ENCODE results near the gene ANTXR2.

The ANTXR2 gene

GRCh38 chr4:80101071-80101791, 28.2 kb upstream of the ANTXR2 start:
- CTCF ChIA-PET, result interaction anchor here (0.7 to 1.2 kb wide), 2 partner anchors 12 to 20 kb away, joined by 3 to 4 read pairs; no protein-coding TSS in a partner anchor
- TF ChIP-seq, protein P1, sequence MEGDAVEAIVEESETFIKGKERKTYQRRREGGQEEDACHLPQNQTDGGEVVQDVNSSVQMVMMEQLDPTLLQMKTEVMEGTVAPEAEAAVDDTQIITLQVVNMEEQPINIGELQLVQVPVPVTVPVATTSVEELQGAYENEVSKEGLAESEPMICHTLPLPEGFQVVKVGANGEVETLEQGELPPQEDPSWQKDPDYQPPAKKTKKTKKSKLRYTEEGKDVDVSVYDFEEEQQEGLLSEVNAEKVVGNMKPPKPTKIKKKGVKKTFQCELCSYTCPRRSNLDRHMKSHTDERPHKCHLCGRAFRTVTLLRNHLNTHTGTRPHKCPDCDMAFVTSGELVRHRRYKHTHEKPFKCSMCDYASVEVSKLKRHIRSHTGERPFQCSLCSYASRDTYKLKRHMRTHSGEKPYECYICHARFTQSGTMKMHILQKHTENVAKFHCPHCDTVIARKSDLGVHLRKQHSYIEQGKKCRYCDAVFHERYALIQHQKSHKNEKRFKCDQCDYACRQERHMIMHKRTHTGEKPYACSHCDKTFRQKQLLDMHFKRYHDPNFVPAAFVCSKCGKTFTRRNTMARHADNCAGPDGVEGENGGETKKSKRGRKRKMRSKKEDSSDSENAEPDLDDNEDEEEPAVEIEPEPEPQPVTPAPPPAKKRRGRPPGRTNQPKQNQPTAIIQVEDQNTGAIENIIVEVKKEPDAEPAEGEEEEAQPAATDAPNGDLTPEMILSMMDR (IDR thresholded peaks at IDR 0.05; ENCODE audit: control extremely low read depth, extremely low read depth, low read depth, missing control alignments), result no peak
- DNase-seq (ENCODE audit: extremely low spot score), result no peak
- POLR2A ChIA-PET, result no interaction called here

- TF ChIP-seq, protein P1 (IDR thresholded peaks at IDR 0.05; ENCODE audit: control extremely low read depth, extremely low read depth, low read depth, missing control alignments), result no peak
- no peak for DNase-seq (ENCODE audit: extremely low spot score)
- CTCF ChIA-PET, result no interaction called here
These were observed 26.6 kb upstream of the ANTXR2 start for GRCh38 chr4:80099671-80100070.

GRCh38 chr4:80098635-80099034, 25.6 kb upstream of the ANTXR2 start:
- CTCF ChIA-PET, result no interaction called here
- TF ChIP-seq, protein P1 (IDR thresholded peaks at IDR 0.05; ENCODE audit: control extremely low read depth, extremely low read depth, low read depth, missing control alignments), result no peak
- POLR2A ChIA-PET, result no interaction called here
- DNase-seq (ENCODE audit: extremely low spot score), result no peak

More at GRCh38 chr4:80099671-80100070, 26.6 kb upstream of the ANTXR2 start:
- POLR2A ChIA-PET, result no interaction called here

DNA sequence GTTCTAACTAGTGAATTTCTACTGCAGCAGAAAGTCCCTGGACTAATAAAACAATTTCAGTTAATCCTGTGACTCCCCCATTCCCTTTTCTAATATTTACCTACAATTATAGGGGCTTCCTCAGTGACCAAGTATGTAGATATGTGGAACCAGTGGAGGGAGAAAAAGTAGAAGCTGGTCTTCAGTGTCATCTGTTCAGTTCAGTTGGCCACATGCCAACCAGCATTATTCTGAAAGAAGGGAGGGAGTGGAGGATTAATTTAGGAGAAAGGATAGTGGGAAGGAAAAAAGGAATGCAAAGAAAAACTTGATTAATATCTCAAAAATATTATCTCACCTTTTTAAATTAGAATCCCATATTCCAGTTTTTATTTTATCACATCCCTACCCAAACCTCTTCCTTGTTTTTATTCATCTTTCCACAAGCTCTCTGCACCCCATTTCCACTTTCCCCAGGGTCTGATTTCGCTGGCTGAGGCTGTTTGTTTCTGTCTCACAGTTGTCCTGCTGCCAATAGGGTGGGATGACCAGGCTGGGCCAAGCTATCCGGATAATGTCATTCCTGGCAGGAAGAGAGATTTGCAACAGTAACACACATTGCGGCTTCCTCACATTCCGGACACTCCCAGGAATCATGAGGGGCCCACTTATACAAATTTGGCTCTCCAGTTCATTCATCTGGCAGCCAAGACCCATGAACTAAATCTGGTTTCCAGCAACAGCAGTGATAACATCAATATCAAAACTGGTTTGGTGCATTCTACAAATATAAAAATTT, 24.6 kb upstream of the ANTXR2 start:
- ChIA-PET POLR2A (no interaction called here), CTCF (no interaction called here)

DNA sequence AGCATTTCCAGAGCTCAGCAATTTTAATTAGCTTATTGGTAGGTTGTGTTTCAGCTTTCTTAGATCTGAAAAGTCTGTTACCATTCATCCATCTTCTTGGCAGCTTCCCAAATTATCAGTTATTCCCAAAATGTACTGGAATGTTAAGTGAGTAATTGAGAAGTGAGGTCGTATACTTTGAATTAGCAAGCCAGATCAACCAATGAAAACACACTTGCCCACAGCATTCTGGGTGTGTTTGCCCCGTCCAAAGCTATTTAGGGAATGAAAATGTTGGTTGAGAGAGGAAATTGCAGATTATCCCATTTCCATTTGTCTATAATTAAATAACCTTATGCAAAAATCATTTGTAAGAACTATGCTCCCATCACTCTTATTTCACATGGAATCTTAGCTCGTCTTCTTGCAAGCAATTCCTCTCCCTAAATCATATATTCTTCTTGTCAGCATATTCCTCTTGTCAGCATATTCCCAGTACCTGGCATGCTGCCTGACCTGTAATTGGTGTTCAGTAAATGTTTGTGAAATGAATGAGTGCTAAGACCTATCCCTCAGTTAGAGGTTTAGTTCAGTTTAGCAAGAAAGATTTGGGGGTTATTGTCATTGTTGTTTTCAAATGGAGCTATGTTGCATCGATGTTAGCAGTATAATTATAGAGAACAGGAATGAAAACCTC, 23.3 kb upstream of the ANTXR2 start:
- ChIA-PET POLR2A (no interaction called here), CTCF (interaction anchor here (2.3 kb wide), 1 partner anchor 14 kb away, joined by 8 read pairs; no protein-coding TSS in a partner anchor)
- no peak for DNase-seq (ENCODE audit: extremely low spot score)
- TF ChIP-seq, protein P1 (IDR thresholded peaks at IDR 0.05; ENCODE audit: control extremely low read depth, extremely low read depth, low read depth, missing control alignments), result no peak

More for the DNA sequence above, 24.6 kb upstream of the ANTXR2 start:
- DNase-seq (ENCODE audit: extremely low spot score), result no peak
- TF ChIP-seq, protein P1 (IDR thresholded peaks at IDR 0.05; ENCODE audit: control extremely low read depth, extremely low read depth, low read depth, missing control alignments), result no peak

DNA sequence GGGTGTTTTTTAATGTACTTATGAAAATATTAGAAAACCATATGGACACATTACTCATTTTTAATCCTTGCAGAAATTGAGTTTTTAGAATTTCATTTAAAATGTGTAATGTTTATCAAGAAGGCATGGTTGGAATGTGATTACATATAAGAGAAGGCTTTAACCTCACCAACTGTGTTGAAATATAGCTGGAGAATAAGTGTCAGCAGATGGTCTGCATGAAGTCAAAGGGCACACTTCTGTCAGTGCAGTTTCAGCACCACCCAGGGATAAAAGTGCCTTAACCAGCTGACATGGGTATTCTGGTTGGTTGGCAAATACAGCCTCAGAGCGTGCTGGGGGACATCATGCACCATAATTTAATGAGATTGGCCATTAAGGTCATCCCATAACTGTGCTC, 21.2 kb upstream of the ANTXR2 start:
- POLR2A ChIA-PET, result no interaction called here
- TF ChIP-seq, protein P1 (IDR thresholded peaks at IDR 0.05; ENCODE audit: control extremely low read depth, extremely low read depth, low read depth, missing control alignments), result no peak
- CTCF ChIA-PET, result interaction anchor here (1.0 to 2.3 kb wide), 2 partner anchors 9 to 12 kb away, joined by 3 to 8 read pairs; no protein-coding TSS in a partner anchor
- DNase-seq (ENCODE audit: extremely low spot score), result no peak
